T47D (cell line): ENCODE measurements around the gene ENGASE.

ENCODE experiments used
- DNase-seq, 2 experiments: peaks; one replicate each; pipeline versions ENCODE4 v3.0.0 to v3.0.0-alpha.2; 2011 to 2012; ENCODE audit warnings: low read depth in 1 of 2, low spot score in 1 of 2
- JUND ChIP-seq: IDR thresholded peaks from 2 replicates; pipeline ENCODE4 v1.6.1; 2012; ENCODE audit warnings: low read depth
- in situ Hi-C: cut with HindIII; loops from 2 replicates; pipeline ENCODE4 v1.10.0; 2016; ENCODE audit warnings: low sequenced_read_pairs, low pct_unique_long_range_greater_than_20kb

The ENGASE gene

DNA sequence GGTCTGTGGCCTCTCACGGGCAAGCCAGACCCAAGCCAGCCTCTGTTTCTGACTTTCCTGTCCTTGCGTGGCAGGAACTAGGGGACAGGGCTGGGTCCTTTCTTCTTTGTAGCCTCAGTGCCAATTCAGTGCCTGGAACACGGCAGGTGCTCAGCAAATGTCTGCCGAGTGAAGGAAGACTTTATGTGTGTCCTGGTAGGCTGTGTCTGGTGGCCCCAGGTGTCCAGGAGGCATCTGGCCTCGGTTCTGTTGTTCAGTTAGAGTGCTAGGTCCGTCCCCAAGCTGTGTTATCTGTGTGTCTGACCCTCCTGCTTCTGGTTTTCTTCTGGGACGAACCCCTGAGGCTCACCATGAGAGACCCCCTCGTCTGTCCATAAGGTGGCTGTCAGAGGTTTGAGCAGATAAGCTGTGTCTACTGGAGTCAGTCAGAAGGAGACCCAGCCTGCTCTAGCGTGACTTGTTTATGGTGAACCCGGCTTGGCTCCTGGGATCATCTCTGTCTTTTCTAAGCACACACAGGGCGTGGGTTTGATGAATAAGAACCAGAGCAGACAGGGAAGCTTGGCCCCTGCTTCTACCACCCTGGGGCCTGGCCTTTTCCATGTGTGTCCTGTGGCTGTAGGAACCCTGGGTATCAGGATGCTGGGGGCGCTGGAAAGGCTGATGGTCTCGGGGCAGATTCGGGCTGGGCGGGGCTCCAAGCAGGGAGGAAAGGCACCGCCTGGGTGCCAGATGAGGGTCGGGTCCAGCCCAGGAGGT, 39.3 kb downstream of the ENGASE start:
- no peak for DNase-seq
- no peak for TF ChIP-seq JUND
- in situ Hi-C loops, result no loop called here

GRCh38 chr17:79114458-79115301, 40.1 kb downstream of the ENGASE start:
- peak; percentile 64 to 73 for DNase-seq
- in situ Hi-C loops, result no loop called here
- no peak for TF ChIP-seq JUND

GRCh38 chr17:79115487-79115886, 40.9 kb downstream of the ENGASE start:
- no peak for TF ChIP-seq JUND
- no peak for DNase-seq
- in situ Hi-C loops, result no loop called here

GRCh38 chr17:79116575-79117368, 42.1 kb downstream of the ENGASE start:
- no peak for TF ChIP-seq JUND
- in situ Hi-C loops, result no loop called here
- no peak for DNase-seq

DNA sequence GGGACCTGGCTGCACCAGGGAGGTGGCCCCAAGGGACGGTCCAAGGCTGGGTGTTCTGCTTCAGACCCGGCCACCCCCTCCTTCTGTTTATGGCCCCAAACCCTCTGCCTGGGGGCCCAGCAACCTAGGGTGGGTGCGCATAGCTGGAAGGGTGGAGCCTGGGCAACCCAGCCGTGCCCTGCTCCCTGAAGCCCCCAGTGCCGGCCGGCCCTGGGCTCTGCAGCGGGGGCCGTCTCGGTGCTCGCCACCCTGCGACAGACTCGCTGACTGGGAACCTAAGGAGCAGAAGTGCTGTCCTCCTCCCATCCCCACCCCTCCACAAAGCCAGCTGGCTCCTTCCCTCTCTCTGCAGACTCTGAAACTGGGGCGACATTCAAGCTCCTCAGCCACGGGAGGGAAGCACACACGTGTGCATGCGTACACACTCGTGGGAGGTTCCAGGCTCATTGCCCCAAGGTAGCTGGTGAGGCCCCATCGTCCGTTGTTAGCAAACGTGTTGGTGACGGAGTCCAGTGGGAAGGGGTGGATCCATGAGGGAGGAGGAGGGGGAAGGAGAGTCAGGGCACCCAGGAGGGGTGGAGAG, 43.4 kb downstream of the ENGASE start:
- DNase-seq, result no peak
- in situ Hi-C loops, result no loop called here
- TF ChIP-seq JUND, result no peak

DNA sequence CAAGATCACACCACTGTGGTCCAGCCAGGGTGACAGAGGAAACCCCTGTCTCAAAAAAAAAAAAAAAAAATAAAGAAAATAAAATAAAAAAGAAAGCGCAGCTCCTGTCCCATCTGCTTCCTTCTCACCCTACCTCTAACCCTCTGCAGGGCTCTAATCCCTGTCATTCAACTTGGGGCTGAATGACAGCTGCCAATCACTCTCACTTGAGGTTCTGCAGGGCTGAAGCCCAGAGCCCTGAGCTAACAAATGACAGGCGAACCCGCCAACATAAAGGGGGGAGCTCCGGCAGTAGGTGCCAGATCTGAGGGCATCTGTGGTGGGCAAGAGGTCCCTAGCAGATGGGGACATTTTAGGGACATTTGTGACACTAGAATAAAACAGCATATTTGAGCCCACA, 44.3 kb downstream of the ENGASE start:
- no peak for TF ChIP-seq JUND
- no peak for DNase-seq
- in situ Hi-C loops, result no loop called here

DNA sequence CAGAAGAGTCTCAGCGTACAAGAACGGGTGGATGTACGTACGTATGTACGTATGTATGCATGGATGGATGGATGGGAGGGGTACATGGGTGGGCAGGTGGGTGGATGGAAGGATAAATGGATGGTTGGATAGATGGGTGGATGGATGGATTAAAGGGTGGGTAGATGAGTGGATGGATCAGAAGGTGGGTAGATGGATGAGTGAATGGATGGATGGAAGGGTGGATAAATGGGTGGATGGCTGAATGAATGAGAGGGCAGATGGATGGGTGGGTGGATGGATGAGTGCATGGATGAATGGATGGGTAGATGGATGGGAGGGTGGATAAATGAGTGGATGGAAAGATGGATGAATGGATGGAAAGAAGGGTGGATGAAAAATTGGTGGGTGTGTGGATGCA, 45.6 kb downstream of the ENGASE start:
- in situ Hi-C loops, result no loop called here
- no peak for TF ChIP-seq JUND
- DNase-seq, result no peak

DNA sequence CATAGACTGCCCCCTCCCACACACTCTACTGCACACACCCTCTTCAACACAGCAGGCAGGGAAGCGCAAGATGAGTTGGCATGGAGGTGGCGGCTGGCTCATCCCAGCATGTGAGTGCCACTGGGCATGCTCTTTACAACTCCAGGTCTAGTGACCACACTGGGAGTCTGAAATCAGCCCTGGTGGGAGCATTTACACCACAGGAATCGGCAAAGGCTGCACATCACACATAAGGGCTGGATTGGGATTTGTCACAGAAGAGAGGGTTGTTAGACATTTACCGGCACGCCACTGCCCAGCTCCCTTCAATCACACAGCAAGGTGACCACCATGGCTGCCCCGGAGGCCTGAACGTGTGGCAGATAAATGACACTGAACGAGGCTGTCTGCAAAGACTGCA, 49.4 kb downstream of the ENGASE start:
- in situ Hi-C loops, result no loop called here
- TF ChIP-seq JUND, result no peak
- DNase-seq, result no peak

- DNase-seq, result no peak
- TF ChIP-seq JUND, result no peak
- in situ Hi-C loops, result no loop called here
Measured at GRCh38 chr17:79124513-79125209, 50.0 kb downstream of the ENGASE start.

DNA sequence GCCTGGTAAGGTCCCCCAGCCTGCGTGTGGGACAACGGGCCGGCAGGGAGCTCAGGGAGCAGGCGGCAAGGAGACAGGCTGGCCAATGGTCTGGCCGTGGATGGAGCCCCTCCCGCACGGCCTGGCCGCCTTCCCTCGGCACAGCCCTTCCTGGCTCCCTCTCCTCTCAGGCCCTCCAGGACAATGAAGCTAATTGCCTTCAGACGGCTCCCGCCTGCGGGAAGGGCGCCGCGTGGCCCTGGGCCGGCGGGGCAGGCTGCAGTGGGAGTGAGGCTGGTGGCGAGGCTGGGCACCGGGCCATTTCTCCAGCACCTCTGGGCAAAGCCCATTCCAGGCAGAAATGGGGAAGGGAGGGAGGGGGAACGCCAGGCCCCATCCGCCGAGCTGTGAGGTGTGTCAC, 50.9 kb downstream of the ENGASE start:
- no peak for DNase-seq
- in situ Hi-C loops, result no loop called here

GRCh38 chr17:79126139-79126538, 51.5 kb downstream of the ENGASE start:
- TF ChIP-seq JUND, result no peak
- peak; percentile 40 to 66 for DNase-seq
- in situ Hi-C loops, result no loop called here

More for the DNA sequence above, 50.9 kb downstream of the ENGASE start:
- no peak for TF ChIP-seq JUND
